ENCODE results near the gene LMAN1L.

DNA sequence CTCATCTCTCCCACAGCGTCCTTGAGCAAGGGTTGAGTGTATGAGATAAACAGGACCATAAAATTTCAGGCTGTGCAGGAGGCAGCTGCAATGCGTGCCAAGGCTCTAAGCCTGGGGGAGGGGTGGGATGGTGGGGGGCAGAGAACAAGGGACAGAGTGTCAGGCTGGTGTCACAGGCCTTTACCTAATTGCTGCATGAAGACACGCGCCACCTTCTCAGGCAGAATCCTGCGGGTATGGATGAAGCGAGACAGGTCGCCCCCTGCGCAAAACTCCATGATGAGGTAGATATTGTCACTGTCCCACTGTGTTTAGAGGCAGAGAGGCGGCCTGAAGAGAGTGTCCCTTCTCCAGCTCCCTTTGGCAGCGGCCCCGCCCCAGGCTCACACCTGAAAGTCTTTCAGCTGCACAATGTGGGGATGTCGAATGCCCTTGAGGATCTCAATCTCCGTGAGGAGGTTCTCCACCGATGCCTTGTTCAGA lies 29.3 kb downstream of the LMAN1L start:
- TF ChIP-seq, protein P1, sequence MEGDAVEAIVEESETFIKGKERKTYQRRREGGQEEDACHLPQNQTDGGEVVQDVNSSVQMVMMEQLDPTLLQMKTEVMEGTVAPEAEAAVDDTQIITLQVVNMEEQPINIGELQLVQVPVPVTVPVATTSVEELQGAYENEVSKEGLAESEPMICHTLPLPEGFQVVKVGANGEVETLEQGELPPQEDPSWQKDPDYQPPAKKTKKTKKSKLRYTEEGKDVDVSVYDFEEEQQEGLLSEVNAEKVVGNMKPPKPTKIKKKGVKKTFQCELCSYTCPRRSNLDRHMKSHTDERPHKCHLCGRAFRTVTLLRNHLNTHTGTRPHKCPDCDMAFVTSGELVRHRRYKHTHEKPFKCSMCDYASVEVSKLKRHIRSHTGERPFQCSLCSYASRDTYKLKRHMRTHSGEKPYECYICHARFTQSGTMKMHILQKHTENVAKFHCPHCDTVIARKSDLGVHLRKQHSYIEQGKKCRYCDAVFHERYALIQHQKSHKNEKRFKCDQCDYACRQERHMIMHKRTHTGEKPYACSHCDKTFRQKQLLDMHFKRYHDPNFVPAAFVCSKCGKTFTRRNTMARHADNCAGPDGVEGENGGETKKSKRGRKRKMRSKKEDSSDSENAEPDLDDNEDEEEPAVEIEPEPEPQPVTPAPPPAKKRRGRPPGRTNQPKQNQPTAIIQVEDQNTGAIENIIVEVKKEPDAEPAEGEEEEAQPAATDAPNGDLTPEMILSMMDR (optimal IDR thresholded peaks at IDR 0.05 in 1 of 3, IDR thresholded peaks at IDR 0.05 in 1 of 3, conservative IDR thresholded peaks at IDR 0.05 in 1 of 3; ENCODE audit: extremely low read depth in 1 of 3, insufficient read depth in 2 of 3, low read length in 3 of 3) = no peak
- no peak for TF ChIP-seq EZH2 (IDR thresholded peaks at IDR 0.05; ENCODE audit: low read length)
